HUDEP-2 (cell line): ENCODE measurements around the gene RXRB.
"Not testable (repeated sequence)": the region's sequence is repeated elsewhere in the genome, so short reads cannot be mapped to it uniquely, and the experiment has no call there.

Source experiments
- DNase-seq, 76 experiments: peaks; one replicate each; lab custom pipeline; 2025; ENCODE audit not compliant: unreplicated experiment in 76 of 76; lab: John Stamatoyannopoulos, UW

Gene RXRB

DNA sequence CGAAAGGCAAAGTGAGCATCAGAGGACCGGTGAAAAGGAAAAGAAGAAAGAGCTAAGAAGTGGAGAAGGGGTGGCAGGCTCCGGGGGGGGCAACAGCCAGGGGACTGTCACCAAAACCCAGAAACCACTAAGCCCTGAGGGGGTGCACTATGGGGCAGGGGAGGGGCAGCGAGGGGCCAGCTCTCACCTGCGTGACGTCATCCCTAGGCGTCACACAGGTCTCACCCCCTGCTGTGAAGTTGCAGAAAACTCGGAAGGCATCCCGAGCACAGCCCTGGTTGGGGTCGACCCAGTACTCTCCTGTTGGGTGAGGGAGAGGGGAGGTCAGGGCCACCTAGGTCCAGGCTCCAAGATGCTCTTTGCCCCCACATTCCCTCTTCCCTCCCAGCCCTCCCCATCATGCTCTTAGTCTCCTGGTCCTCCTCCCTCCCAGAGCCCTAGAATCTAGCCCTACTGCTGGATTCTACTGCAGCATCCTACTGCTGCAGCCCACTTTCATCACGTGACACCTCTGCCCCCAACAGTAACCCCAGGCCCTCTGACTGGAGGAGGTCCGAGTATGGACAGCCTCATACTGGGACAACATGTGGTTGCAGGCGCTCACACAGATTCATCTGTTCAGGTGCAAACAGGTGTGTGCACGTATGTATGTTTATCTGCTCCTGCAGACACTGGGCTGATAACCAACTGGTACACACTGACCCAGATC, 35.6 kb downstream of the RXRB start:
- DNase-seq, result no peak

DNA sequence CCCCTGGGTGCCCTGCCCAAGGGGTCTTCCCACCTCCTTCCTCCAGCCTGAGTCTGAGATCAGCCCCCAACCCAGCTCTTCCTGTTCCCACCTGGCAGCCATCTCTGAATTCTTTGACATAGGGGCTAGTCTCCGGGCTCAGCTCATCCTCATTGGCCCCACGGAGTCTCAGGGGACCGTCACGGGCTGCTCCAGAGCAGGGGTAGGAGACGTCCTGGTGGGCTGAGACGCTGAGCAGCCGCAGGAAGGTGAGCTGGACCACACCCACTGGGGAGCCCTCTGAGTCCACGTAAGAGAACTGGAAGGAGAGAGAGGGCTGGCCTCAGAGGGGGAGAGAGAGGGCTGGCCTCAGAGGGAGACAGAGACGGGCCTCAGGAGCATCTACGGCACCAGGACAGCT, 36.3 kb downstream of the RXRB start:
- DNase-seq, result no peak

DNA sequence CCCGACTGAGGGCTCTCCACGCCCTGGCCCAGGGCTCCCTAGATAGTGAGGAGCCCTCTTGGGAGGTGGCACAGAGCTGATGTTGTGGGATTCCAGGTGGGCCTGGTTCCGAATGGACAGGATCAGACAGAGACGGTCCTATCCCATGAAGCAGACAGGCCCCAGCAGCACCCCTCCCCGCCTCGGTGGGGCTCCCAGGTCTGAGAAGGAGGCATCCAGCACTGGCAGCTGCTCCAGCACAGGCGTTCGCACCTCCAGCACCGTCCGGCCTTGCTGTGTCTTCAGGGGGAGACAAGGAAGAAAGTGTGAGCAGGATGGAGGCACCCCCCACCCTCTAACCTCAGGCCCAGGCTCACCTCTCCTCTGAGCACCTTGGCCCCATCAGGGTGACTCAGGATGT, 36.9 kb downstream of the RXRB start:
- peak in 7 of 76 experiments; percentile 10 to 40 (median 24) for DNase-seq

DNA sequence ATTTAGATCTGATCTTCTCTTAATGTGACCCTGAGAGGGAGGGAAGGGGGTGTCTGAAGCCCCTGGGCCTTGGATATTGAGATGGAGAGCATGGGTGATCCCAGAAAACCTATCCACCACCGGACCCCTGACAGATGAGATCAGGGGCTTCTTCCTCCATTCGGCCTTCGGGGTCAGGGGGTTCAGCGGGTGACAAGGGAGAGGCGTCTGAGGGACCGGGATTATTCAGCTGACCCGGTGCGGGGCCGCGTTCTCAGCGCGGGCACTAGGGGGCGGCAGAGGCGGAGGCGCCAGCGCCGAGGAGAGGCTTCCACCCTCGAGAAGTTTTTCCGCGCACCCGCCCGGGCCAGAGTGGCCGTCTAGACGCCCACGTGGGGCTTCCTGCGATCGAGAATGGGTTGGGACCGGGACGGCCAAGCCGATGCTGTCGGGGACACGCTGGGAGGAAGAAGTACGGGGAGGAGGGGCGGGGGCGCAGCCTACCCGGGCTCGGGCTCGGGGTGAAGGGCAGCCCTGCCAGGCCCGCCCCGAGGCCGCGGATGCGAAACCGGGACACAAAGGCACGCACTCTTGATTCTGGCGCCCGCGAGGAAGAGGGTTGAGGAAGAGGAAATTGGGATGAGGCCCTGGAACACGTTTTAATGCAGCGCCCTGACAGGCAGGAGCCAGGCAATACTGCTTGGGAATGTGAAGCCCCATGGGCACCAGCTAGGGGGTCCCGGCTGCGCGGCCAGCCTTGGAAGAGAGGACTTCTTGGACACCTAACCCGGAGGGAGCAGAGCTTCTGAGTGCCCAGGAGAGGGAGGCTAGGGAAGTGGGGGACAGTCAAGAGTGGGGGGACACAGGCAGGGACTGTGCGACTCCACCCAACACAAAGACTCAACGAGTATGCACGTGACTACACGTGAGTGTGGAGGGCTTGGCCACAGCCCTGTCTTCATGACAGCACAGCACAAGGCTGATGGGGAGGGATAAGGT, 38.8 kb downstream of the RXRB start:
- DNase-seq, result peak in 72 of 76 experiments; percentile 28 to 93 (median 76)

DNA sequence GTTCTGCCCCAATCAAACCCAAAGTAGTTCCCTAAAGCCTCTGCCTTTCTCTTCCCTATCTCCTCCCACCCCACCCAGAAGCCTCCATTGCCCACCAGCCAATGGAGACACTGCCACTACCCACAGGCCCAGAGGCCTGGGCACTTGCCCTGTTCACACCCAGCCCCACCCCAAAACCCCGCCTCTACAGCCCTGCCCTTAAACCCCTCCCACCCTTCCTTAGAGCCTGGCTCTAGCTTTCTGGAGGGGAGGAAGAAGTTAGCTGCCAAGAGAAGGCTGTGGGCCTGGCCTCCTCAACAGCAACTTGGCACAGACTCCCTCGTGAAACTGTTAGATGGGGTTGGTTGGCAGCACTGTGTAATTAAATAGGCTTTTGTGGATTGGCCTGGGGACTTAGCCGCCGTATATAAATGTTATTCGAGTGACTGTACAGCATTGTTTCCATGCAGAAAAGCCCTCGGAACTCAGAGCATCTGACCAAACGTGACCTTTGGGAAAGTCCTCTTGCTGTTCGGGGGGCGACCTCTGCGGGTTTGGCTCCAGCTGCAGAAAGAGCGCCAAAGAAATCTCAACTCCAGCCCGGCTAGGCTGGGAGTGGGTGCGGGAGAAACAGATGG, 39.6 kb downstream of the RXRB start:
- peak in 73 of 76 experiments; percentile 65 to 98 (median 90) for DNase-seq

DNA sequence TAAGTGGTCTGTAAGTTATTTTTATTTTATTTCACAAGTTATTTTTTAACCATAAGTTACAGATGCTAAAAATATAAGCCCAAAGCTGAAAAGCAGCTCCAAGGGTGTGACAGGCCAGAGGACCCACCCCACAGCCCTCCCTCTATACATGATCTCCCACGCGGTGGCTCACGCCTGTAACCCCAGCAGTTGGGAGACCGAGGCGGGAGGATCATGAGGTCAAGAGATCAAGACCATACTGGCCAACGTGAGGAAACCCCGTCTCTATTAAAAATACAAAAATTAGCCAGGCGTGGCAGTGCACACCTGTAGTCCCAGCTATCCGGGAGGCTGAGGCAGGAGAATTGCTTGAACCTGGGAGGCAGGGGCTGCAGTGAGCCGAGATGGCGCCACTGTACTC, 40.4 kb downstream of the RXRB start:
- DNase-seq, result no peak

DNA sequence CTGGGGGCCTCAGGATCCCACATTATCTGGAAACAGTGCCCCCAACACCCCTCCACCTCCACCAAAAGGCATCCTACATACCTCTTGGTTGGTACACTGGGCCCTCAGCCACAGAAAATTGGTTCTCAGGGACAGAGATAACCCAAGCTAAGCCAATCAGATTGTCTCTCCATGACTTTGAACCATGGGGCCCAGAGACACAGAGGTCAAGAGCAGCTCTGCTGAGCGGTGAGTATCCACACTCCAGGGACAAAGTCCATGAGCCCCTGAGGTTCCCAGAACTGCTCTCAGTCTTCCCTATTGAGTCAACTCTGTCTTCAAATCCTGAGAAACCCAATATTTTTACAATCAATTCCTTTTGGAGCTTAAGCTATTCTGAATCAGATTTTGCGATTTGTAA, 43.5 kb downstream of the RXRB start:
- no peak for DNase-seq

DNA sequence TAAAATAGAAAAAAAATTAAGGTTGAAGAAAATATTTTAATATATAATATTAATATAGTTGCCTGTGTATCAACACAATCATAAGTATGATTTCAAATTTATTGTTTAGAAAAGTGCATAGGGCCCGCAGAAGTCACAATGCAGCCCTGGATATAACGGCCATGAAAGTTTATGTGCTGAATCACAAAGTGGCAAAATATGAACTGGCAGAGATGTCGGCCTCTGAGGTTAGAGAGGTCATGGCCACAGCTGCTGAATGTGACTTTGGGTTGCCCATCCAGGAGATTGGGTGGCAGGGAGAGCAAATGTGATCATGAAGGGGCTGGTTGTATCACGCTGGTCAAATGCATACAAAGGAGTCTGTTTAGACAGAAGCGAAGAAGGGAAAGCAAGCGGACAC, 43.9 kb downstream of the RXRB start:
- no peak for DNase-seq

DNA sequence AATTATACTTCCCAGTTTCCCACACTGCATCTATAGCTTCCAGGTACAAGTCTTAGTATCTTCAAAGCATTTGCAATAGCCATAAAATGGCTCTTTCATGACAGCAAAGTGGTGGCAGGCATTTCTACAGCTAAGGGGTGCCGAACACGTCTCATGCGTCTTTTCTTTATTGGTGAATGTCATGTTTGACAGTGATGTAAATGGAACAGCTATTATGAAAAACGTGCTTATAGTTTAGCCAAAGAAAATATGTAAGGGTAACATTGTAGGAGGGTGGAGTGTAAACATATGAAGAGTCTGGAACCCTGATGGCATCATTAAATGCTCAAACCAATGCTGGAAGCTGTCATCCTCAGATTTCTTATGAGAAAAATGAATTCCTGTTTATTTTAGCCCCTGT, 46.1 kb downstream of the RXRB start:
- no peak for DNase-seq

DNA sequence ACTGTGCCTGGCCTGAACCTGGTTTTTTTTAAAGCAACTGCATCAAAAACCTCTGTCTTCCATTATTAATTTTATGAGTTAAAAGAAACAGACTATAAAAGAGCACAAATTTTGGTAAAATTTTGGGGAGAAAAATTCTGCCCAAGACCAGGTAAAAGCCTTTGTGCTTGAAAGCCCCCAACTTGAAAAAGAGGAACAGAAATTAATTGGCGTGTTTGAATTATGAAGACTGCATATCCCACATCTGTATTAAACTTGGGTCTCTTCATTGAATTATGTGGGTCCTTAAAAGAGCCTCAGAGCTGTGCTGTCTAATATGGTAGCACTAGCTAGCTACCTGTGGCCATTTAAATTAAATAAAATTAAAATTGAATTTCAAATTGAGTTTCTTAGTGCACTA, 49.4 kb downstream of the RXRB start:
- no peak for DNase-seq

DNA sequence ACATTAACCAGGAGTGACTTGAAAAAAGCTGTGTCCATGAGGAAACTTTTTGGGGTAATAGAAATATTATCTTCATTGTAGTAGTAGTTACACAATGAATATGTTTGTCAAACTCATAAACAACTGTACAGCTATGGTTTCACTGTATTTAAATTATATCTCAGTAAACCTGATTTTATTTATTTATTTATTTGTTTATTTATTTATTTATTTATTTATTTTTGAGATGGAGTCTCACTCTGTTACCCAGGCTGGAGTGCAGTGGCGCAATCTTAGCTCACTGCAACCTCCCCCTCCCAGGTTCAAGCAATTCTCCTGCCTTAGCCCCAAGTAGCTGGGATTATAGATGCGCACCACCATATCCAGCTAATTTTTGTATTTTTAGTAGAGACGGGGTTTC, 49.9 kb downstream of the RXRB start:
- not testable (repeated sequence) for DNase-seq

DNA sequence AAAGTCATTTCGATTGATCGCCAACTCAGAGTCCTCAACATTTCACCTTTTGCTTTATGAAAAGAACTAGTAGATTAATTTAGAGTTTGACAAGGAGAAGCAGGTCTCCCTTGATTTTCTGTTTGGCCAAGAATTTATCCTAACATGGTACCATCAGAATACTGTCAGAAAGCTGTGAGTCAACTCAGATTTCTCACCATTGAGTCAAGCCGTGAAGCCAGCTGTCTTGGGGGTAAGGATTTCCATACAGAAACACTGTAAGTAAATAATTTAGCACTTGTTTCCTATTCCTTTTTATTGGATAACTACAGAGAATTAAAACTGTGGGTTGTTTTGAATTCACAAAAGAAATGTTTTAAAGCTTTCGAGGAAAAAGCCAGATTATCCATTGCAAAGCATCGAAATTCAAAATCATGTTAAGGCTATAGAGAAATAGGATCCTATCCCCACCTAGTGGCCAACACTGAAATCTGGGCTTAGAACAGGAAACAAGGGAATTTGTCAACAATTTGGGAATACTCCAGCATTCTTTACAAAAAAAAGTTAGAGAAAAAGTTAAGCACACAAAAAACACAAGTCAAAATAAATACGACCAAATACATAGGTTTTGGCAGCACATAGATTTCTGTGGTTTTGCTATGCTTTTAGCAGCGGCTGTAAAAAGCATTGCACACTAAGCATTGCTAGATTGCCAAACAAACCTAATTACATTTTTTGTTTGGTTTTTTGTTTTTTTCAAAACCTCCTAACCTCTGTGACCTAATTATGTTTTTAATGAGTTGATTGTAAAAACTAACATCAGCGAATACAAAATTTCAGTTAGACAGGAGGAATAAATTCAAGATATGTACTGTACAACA, 52.4 kb downstream of the RXRB start:
- DNase-seq, result no peak

DNA sequence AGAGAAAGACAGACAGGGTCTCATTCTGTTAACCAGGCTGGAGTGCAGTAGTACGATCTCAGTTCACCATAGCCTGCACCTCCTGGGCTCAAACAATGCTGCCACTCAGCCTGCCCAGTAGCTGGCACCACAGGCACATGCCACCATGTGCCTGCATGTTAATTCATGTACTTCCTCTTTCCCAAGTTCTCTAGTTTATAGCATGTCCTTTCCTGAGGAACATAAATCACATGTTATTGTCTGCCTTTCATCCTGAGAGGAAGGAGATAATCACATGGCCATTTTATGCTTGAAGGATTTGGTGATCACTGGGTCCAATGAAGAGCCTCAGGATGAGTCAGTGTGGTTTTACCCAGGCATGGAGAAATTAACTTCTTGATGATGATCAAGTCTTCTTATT, 56.1 kb downstream of the RXRB start:
- DNase-seq, result peak in 6 of 76 experiments; percentile 2 to 27 (median 16)
